ENCODE data around the gene KSR1.
A peak's percentile ranks its signal among the peaks of the same experiment; 100 is the strongest.
"Not testable (repeated sequence)": the region's sequence is repeated elsewhere in the genome, so short reads cannot be mapped to it uniquely, and the experiment has no call there.

The KSR1 gene

DNA sequence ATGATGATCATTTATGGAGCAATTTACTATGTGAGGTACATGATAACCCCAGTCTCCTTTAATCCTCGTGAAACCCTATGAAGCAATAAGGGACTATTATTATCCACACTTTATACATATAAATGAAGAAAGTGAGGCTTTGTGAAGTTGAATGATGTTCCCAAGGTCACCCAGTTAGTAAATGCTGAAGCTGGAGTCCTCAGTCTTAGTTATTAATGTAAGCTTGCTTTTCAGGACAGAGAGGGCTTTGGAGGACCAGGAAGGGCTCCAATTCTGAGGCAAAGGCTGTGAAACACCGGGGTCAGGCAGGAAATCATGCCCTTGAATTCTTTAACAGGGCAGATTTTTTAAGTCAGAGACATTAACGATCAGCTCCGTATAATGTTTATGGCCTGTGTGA lies 36.8 kb downstream of the KSR1 start:
- no peak for DNase-seq (ENCODE audit: low read depth in 2 of 2)

GRCh38 chr17:27494192-27495091 lies 38.2 kb downstream of the KSR1 start:
- DNase-seq (ENCODE audit: low read depth in 2 of 2), result no peak

DNA sequence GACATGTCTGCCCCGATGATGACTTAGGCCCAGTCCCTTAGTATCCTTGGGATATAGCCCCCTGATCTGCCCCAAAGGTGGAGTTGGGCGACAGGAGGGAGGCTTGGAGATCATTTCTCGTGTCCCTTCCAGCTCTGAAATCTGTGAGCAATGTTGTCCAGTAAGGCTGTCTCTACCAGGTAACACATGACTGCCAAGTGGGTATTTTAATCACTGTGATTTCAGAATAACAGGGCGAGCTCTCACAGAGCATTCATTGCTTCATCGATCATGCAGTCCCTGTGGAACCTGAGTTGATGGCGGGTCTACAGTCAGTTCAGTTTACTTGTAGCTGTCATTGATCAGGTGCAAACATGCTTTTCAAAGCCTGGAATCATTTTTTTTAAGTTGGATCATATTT lies 39.2 kb downstream of the KSR1 start:
- no peak for DNase-seq (ENCODE audit: low read depth in 2 of 2)

DNA sequence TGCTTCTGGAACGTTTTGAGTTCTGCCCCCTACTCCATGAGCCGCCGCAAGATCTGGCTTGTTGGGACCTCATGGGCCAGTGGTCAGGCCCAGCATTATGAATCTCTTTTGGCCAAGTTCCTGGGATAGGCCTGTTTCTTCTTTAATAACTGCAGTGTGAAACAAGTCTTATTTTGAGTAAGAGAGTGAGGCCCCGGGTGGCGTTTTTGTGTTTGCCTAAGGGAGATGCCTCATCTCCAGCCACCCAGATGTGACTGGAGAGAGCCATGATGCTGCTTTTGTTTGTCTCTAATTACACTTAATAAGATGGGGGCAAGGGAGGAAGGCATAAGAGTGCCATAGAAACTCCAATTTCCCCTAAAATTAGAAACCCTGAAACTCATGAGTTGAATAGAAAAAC lies 39.8 kb downstream of the KSR1 start:
- DNase-seq (ENCODE audit: low read depth in 2 of 2), result no peak

- no peak for DNase-seq (ENCODE audit: low read depth in 2 of 2)
These were observed 40.2 kb downstream of the KSR1 start for GRCh38 chr17:27496437-27496943.

DNA sequence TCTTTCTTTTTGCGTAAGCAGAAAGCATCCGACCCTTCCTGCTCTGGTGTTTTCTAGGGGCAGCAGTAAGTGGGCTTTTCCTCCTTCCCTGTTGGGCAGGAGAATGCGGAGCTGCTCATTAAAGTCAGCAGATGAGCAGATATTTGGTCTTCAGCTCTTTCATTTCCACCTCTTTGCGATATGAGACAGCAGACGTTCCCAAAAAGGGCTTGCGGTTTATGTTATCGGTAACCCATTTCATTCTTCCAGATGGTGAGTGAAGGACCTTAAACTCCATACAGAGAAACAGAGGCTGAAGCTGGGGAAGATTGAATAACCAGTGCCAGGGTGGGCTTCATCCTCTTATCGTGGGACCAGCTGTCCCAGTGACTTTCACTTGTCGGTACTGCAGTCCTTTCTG lies 40.7 kb downstream of the KSR1 start:
- DNase-seq (ENCODE audit: low read depth in 2 of 2), result no peak

GRCh38 chr17:27497696-27498095 lies 41.4 kb downstream of the KSR1 start:
- DNase-seq (ENCODE audit: low read depth in 2 of 2), result no peak

- no peak for DNase-seq (ENCODE audit: low read depth in 2 of 2)
These were observed 42.5 kb downstream of the KSR1 start for GRCh38 chr17:27498615-27499309.

DNA sequence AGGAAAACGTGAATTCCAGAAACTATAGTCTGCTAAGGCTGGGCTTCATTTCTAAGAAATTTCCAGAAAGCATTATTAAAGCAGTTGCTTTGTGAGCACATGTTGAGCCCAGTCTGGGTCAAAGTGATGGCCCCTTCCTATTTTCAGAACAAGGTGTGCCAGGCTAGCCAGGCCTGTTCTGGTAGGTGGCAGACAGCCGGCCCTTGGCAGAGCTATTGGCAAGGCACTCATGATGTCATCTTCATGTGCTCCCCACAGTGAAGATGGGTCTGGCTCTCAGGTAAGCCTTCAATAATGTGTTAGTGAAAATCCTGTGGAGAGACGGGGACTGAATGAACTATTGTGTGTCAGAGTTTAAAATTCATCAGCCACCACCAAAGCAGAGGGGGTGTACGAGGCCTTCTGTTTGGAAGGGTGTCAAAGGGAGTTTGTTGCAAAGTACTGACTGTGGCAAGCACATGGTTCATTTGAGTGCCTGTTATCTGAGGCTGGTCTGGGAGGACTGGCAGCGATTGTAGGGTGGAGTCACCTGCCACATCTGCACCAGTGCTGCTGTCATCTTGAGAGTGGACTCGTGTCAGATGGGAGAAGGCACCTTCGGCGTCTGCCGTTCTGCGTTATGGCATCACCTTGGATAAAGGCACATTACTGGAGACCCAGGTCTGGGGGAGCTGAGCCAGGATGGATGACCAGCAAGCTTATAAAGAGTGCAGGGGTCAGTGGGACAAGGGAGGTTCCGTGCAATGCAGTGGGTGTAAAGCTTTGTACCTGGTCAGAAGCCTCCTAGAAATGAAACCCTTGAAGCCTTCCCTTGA lies 43.4 kb downstream of the KSR1 start:
- no peak for DNase-seq (ENCODE audit: low read depth in 2 of 2)

GRCh38 chr17:27501338-27501737 lies 45.1 kb downstream of the KSR1 start:
- not testable (repeated sequence) for DNase-seq (ENCODE audit: low read depth in 2 of 2)

- peak; percentile 49 to 51 for DNase-seq (ENCODE audit: low read depth in 2 of 2)
These were observed 46.5 kb downstream of the KSR1 start for GRCh38 chr17:27502526-27503324.

DNA sequence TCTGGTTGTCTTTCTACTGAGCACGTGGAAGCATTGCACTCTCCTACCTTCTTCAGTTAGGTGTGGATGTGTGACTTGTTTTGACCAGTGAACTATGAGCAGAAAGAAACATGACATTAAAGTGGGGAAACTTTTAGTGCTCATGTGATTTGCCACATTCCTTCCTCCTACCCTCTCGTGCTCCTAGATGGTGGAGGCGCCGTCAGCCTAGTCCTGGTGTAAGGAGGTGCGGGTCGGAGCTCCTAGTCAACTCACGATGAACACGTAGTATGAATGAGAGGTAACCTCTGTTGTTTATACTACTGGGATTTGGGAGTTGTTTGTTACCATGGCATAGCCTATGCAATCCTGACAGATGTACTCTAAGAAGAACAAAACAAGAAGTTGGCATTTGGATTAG lies 47.4 kb downstream of the KSR1 start:
- no peak for DNase-seq (ENCODE audit: low read depth in 2 of 2)

GRCh38 chr17:27504188-27504995 lies 48.1 kb downstream of the KSR1 start:
- no peak for DNase-seq (ENCODE audit: low read depth in 2 of 2)

GRCh38 chr17:27506348-27507218 lies 50.3 kb downstream of the KSR1 start:
- no peak for DNase-seq (ENCODE audit: low read depth in 2 of 2)

- no peak for DNase-seq (ENCODE audit: low read depth in 2 of 2)
These were observed 55.1 kb downstream of the KSR1 start for GRCh38 chr17:27511168-27511883.

GRCh38 chr17:27512031-27512430 lies 55.8 kb downstream of the KSR1 start:
- no peak for DNase-seq (ENCODE audit: low read depth in 2 of 2)

DNA sequence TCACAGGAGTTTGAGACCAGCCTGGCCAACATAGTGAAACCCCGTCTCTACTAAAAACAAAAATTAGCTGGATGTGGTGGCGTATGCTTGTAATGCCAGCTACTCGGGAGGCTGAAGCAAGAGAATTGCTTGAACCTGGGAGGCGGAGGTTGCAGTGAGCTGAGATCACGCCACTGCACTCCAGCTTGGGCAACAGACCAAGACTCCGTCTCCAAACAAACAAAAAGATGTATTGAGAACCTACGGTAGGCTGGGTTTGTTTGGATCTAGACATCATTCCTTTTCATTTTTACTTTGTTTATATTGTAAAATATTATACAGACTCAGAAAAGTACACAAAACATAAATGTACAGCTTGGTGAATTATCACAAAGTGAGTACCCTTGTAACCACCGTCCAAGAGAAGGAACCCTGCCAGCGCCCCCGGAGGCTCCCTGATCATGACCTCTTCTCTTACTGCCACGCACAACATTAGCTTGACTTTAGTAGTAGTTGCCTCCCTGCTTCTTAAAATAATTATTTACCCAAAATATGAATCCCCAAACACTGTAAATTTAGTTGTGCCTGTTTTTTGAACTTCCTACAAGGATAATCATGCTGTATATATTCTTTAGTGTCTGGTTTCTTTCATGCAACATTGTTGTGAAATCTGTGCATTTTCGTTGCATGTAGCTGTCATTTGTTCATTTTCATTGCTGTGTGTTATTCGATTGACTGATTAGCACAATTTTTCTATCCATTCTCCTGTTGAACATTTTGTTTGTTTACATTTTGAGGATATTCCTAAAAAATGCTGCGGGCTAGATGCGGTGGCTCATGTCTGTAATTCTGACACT lies 56.5 kb downstream of the KSR1 start:
- no peak for DNase-seq (ENCODE audit: low read depth in 2 of 2)

- DNase-seq (ENCODE audit: low read depth in 2 of 2), result no peak
These were observed 57.6 kb downstream of the KSR1 start for GRCh38 chr17:27513849-27514248.
